K562 treated with DMSO at 1 percent for 48 hours (cell line): Measurements from ENCODE around the gene PLCH1. TPM values are rescaled to one million over a fixed set of nuclear protein-coding genes. Genes with fewer than 3 reads are reported as not detected.

Source experiments
- total RNA-seq: library from RNA; unstranded; fragments of 300-600 nt; gene quantifications from 2 replicates; pipeline ENCODE4 v1.2.3, GENCODE V29; 2022; ENCODE audit warnings: low replicate concordance; ENCODE audit errors: extremely low read depth

The PLCH1 gene, protein sequence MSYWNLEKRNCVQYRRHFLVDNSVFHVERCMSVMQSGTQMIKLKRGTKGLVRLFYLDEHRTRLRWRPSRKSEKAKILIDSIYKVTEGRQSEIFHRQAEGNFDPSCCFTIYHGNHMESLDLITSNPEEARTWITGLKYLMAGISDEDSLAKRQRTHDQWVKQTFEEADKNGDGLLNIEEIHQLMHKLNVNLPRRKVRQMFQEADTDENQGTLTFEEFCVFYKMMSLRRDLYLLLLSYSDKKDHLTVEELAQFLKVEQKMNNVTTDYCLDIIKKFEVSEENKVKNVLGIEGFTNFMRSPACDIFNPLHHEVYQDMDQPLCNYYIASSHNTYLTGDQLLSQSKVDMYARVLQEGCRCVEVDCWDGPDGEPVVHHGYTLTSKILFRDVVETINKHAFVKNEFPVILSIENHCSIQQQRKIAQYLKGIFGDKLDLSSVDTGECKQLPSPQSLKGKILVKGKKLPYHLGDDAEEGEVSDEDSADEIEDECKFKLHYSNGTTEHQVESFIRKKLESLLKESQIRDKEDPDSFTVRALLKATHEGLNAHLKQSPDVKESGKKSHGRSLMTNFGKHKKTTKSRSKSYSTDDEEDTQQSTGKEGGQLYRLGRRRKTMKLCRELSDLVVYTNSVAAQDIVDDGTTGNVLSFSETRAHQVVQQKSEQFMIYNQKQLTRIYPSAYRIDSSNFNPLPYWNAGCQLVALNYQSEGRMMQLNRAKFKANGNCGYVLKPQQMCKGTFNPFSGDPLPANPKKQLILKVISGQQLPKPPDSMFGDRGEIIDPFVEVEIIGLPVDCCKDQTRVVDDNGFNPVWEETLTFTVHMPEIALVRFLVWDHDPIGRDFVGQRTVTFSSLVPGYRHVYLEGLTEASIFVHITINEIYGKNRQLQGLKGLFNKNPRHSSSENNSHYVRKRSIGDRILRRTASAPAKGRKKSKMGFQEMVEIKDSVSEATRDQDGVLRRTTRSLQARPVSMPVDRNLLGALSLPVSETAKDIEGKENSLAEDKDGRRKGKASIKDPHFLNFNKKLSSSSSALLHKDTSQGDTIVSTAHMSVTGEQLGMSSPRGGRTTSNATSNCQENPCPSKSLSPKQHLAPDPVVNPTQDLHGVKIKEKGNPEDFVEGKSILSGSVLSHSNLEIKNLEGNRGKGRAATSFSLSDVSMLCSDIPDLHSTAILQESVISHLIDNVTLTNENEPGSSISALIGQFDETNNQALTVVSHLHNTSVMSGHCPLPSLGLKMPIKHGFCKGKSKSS (N-terminal part only)
- total RNA-seq, result not detected in 2 replicates

DNA sequence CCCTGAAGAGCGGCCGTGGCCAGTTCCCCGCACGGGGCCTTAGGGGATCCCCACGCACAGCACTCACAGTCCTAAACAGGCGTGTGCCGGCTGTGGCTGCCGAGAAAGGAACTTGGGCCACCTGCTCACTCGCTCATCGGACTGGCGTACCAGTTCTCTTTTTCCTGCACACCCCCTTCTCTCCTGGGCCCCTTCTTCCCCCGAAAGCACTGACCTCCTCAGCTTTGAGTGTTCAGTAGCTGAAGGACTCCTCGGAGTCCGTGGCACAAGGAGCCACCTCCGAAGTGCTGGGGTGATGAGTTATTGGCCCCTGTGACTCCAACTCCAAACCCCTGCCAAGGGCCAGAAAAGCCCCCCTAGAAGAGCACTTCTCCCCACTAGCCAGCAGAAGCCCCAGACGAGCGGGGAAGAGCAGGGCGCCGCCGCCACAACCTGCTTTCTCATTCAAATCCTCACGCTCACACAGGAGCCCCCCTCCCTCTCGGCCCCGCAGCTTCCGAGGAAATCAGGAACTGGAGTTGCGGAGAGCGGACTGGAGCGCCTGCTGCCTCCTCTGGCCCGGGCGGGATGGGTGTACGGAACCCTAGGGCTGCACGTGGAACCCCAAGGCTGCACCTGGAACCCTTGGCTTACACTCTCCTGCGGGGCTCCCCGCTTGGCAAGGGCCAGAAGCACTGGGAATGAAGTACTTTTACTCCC, at the start of gene PLCH1:
TSS of gene PLCH1 (minus strand) at position 446 of the 699 bp plus-strand sequence. CDS start 40,847 bp downstream, outside the sequence.

Other genes with a start within 250 kb of the PLCH1 start
- gene C3orf33, start 61.2 kb upstream of the PLCH1 start, total RNA-seq, result not detected in 2 replicates
- gene SLC33A1, start 109.4 kb upstream of the PLCH1 start, total RNA-seq, result not detected in 2 replicates
- not detected in 2 replicates for gene GMPS, start 125.6 kb upstream of the PLCH1 start, total RNA-seq